SK-N-SH (cell line): Measurements from ENCODE around the gene CHL1. TPM values are rescaled to one million over a fixed set of nuclear protein-coding genes. Genes with fewer than 3 reads are reported as not detected.

Source experiments
- CTCF ChIA-PET: fragments of 300-600, 350-600 bp; formaldehyde crosslinking; extraction: SDS; loops from one replicate; lab custom pipeline; 2021; lab: Yijun Ruan, JAX
- POLR2A ChIA-PET: fragments of 350-600 bp; sonication (Branson Sonifier 250); formaldehyde crosslinking; extraction: SDS; loops from one replicate; lab custom pipeline; 2020; ENCODE audit warnings: antibody characterized with exemption, inconsistent platforms; lab: Yijun Ruan, JAX
- DNase-seq: peaks from one replicate; pipeline ENCODE4 v3.0.0; 2012
- H2AFZ ChIP-seq: fragments of 200-600 bp; sonication (generic); 2 replicates; pipeline ENCODE4 v1.8.1; 2016; ENCODE audit warnings: antibody characterized with exemption, mild to moderate bottlenecking, low read depth
- H3F3A ChIP-seq: fragments of 200-600 bp; sonication (generic); replicated peaks from 2 replicates; pipeline ENCODE3; 2016; ENCODE audit warnings: antibody characterized with exemption, mild to moderate bottlenecking; ENCODE audit not compliant: insufficient read depth
- H3K27ac ChIP-seq, 2 experiments: fragments of 200-500 bp in 1 of 2; fragments of 200-600 bp in 1 of 2; sonication (Bioruptor generic) in 1 of 2; sonication (generic), shearing (Covaris generic) in 1 of 2; 2 replicates each; pipeline versions ENCODE4 v1.5.1 to v1.6.1; 2014 to 2016; ENCODE audit warnings: low read depth in 2 of 2, inconsistent platforms in 1 of 2, low read length in 1 of 2, mild to moderate bottlenecking in 1 of 2, mixed read lengths in 1 of 2
- H3K27me3 ChIP-seq: fragments of 200-600 bp; sonication (generic), shearing (Covaris generic); 2 replicates; pipeline ENCODE4 v1.6.1; 2016; ENCODE audit warnings: mixed run types; ENCODE audit not compliant: insufficient read depth
- H3K36me3 ChIP-seq, 2 experiments: fragments of 200-500 bp in 1 of 2; fragments of 200-600 bp in 1 of 2; sonication (Bioruptor generic) in 1 of 2; sonication (generic) in 1 of 2; replicated peaks in 1 of 2; 2 replicates each; pipeline versions ENCODE3 to v1.5.1; 2014 to 2016; ENCODE audit warnings: low read length in 1 of 2, mild to moderate bottlenecking in 1 of 2; ENCODE audit not compliant: insufficient read depth in 2 of 2, control insufficient read depth in 1 of 2
- H3K4me1 ChIP-seq, 2 experiments: fragments of 200-500 bp in 1 of 2; fragments of 200-600 bp in 1 of 2; sonication (Bioruptor generic) in 1 of 2; sonication (generic), shearing (Covaris generic) in 1 of 2; 2 replicates each; pipeline versions ENCODE4 v1.5.1 to v1.6.1; 2014 to 2016; ENCODE audit warnings: low read depth in 1 of 2, low read length in 1 of 2, mixed run types in 1 of 2; ENCODE audit not compliant: insufficient read depth in 2 of 2, control insufficient read depth in 1 of 2
- H3K4me2 ChIP-seq: fragments of 200-600 bp; sonication (generic), shearing (Covaris generic); 2 replicates; pipeline ENCODE4 v1.6.1; 2017; ENCODE audit warnings: mixed run types
- H3K4me3 ChIP-seq, 2 experiments: fragments of 200-500 bp in 1 of 2; fragments of 200-600 bp in 1 of 2; sonication (Bioruptor generic) in 1 of 2; sonication (generic), shearing (Covaris generic) in 1 of 2; 2 replicates each; pipeline versions ENCODE4 v1.5.1 to v1.8.1; 2014 to 2016; ENCODE audit warnings: low read depth in 2 of 2, inconsistent platforms in 1 of 2, low read length in 1 of 2, mild to moderate bottlenecking in 1 of 2, mixed read lengths in 1 of 2, moderate library complexity in 1 of 2
- H3K79me2 ChIP-seq: fragments of 200-600 bp; sonication (generic); 2 replicates; pipeline ENCODE4 v1.8.1; 2017; ENCODE audit warnings: mild to moderate bottlenecking; ENCODE audit not compliant: insufficient read depth
- H3K9ac ChIP-seq: fragments of 200-600 bp; sonication (generic); 2 replicates; pipeline ENCODE4 v1.6.1; 2017; ENCODE audit warnings: mixed run types
- H3K9me2 ChIP-seq: fragments of 200-600 bp; sonication (generic); 2 replicates; pipeline ENCODE4 v1.6.1; 2017; ENCODE audit warnings: mixed run types
- H3K9me3 ChIP-seq: fragments of 200-600 bp; sonication (generic); 2 replicates; pipeline ENCODE4 v1.6.1; 2017; ENCODE audit warnings: mixed run types, mild to moderate bottlenecking, moderate library complexity
- H4K20me1 ChIP-seq: fragments of 200-600 bp; sonication (generic); 2 replicates; pipeline ENCODE4 v1.6.1; 2017; ENCODE audit warnings: mild to moderate bottlenecking, mixed run types; ENCODE audit not compliant: insufficient read depth
- CHD2 ChIP-seq: fragments of 150-350 bp; IDR thresholded peaks from 2 replicates; pipeline ENCODE4 v1.6.1; 2018; ENCODE audit warnings: low read length; ENCODE audit not compliant: partially characterized antibody
- ELF1 ChIP-seq: IDR thresholded peaks from 2 replicates; pipeline ENCODE4 v1.4.0; 2012
- FOSL2 ChIP-seq: IDR thresholded peaks from 2 replicates; pipeline ENCODE4 v1.4.0; 2012; ENCODE audit warnings: low read depth, mild to moderate bottlenecking, moderate library complexity, borderline replicate concordance
- GABPA ChIP-seq: IDR thresholded peaks from 2 replicates; pipeline ENCODE4 v1.4.0; 2012; ENCODE audit warnings: low read depth, mild to moderate bottlenecking
- GATA2 ChIP-seq: sonication (generic); formaldehyde crosslinking; IDR thresholded peaks from 2 replicates; pipeline ENCODE4 v1.5.0; 2020; ENCODE audit warnings: mild to moderate bottlenecking, missing genetic modification reagents
- JUND ChIP-seq: IDR thresholded peaks from 2 replicates; pipeline ENCODE4 v1.4.0; 2012
- MEF2A ChIP-seq: IDR thresholded peaks from 2 replicates; pipeline ENCODE4 v1.4.0; 2012; ENCODE audit warnings: low read depth, borderline replicate concordance
- MXI1 ChIP-seq: IDR thresholded peaks from 2 replicates; pipeline ENCODE4 v1.6.1; 2012; ENCODE audit warnings: mild to moderate bottlenecking, low read depth, low read length, improper control_type of control experiment
- NFIC ChIP-seq: IDR thresholded peaks from 2 replicates; pipeline ENCODE4 v1.4.0; 2012; ENCODE audit warnings: borderline replicate concordance
- NRF1 ChIP-seq: IDR thresholded peaks from 2 replicates; pipeline ENCODE4 v1.6.1; 2012; ENCODE audit warnings: low read depth, mild to moderate bottlenecking, low read length
- RAD21 ChIP-seq: IDR thresholded peaks from 2 replicates; pipeline ENCODE4 v1.6.1; 2012; ENCODE audit warnings: mild to moderate bottlenecking, low read length
- RXRA ChIP-seq: IDR thresholded peaks from 2 replicates; pipeline ENCODE4 v1.4.0; 2012; ENCODE audit warnings: low read depth, mild to moderate bottlenecking, borderline replicate concordance
- SMC3 ChIP-seq: IDR thresholded peaks from 2 replicates; pipeline ENCODE4 v1.6.1; 2012; ENCODE audit warnings: low read depth, low read length, improper control_type of control experiment
- TAF1 ChIP-seq: IDR thresholded peaks from 2 replicates; pipeline ENCODE4 v1.6.1; 2012; ENCODE audit warnings: low read depth, mild to moderate bottlenecking, low read length, moderate library complexity, borderline replicate concordance
- TCF12 ChIP-seq: IDR thresholded peaks from 2 replicates; pipeline ENCODE4 v1.4.0; 2012
- WGBS: methylation state at CpG from one replicate; pipeline ENCODE4 v1.1.6; 2017; ENCODE audit warnings: low lambda C conversion rate; 5-methylcytosine and 5-hydroxymethylcytosine counted together
- polyA plus RNA-seq, 3 experiments: library from polyadenylated mRNA; depleted of rRNA; stranded (reverse); fragments of >200 nt; gene quantifications; 2 replicates each; pipeline ENCODE4 v1.2.3, GENCODE V29; 2012
- TF ChIP-seq, protein P1 (sequence below): IDR thresholded peaks from 2 replicates; pipeline ENCODE4 v1.4.0; 2012; ENCODE audit warnings: low read depth, borderline replicate concordance
- TF ChIP-seq, protein P2 (sequence below): IDR thresholded peaks from 2 replicates; pipeline ENCODE4; 2012
- TF ChIP-seq, protein P3 (sequence below): IDR thresholded peaks from 2 replicates; pipeline ENCODE4 v1.6.1; 2012; ENCODE audit warnings: mild to moderate bottlenecking, low read depth, low read length, moderate library complexity
- TF ChIP-seq, protein P4 (sequence below): fragments of 150-350 bp; IDR thresholded peaks from 2 replicates; pipeline ENCODE4 v1.6.1; 2017; ENCODE audit warnings: antibody characterized with exemption, low read length, low read depth, borderline replicate concordance
- TF ChIP-seq, protein P5 (sequence below): fragments of 200-600 bp; sonication (generic); IDR thresholded peaks from 2 replicates; pipeline ENCODE4 v1.6.1; 2017; ENCODE audit warnings: antibody characterized with exemption, mild to moderate bottlenecking, moderate library complexity

CHL1 gene
- polyA plus RNA-seq, 1 of the 3 experiments (the other 2 are of a cell fraction) = not detected

DNA sequence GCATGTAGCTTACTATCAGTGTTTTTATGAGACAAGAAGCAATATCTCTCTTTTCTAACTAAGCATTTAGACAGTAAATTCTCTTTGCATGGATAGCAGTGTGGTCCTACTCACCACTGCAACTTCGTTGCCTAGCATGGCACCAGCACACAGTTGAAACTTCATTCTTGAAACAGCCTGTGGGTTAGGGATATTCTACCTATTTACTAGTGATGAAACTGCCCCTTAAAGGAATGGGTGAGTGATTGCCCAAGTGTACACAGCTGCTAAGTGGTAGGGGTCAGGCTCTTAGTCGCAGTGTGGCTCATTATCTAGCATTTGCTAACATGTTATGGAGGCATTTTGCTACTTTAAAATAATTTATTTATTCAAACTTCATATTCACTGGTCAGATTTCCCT lies 78.4 kb downstream of the CHL1 start:
- POLR2A ChIA-PET = no interaction called here
- no peak overlapping the region for H3K27ac ChIP-seq
- H3K9me3 ChIP-seq = no peaks in the 10 kb centered on the region; the same call in 1 of the 2 replicates
- H2AFZ ChIP-seq = no peak overlapping the region
- TF ChIP-seq, protein P1, sequence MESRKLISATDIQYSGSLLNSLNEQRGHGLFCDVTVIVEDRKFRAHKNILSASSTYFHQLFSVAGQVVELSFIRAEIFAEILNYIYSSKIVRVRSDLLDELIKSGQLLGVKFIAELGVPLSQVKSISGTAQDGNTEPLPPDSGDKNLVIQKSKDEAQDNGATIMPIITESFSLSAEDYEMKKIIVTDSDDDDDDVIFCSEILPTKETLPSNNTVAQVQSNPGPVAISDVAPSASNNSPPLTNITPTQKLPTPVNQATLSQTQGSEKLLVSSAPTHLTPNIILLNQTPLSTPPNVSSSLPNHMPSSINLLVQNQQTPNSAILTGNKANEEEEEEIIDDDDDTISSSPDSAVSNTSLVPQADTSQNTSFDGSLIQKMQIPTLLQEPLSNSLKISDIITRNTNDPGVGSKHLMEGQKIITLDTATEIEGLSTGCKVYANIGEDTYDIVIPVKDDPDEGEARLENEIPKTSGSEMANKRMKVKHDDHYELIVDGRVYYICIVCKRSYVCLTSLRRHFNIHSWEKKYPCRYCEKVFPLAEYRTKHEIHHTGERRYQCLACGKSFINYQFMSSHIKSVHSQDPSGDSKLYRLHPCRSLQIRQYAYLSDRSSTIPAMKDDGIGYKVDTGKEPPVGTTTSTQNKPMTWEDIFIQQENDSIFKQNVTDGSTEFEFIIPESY = no peak
- TF ChIP-seq MXI1 (no peak), CHD2 (no peak), RAD21 (no peak), ELF1 (no peak), FOSL2 (no peak), NRF1 (no peak), JUND (no peak), TCF12 (no peak), TAF1 (no peak), MEF2A (no peak), SMC3 (no peak), RXRA (no peak), GABPA (no peak), NFIC (no peak), GATA2 (CRISPR knock-in tag) (no peak)
- TF ChIP-seq, protein P2, sequence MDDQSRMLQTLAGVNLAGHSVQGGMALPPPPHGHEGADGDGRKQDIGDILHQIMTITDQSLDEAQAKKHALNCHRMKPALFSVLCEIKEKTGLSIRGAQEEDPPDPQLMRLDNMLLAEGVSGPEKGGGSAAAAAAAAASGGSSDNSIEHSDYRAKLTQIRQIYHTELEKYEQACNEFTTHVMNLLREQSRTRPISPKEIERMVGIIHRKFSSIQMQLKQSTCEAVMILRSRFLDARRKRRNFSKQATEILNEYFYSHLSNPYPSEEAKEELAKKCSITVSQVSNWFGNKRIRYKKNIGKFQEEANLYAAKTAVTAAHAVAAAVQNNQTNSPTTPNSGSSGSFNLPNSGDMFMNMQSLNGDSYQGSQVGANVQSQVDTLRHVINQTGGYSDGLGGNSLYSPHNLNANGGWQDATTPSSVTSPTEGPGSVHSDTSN = no peak
- TF ChIP-seq, protein P3, sequence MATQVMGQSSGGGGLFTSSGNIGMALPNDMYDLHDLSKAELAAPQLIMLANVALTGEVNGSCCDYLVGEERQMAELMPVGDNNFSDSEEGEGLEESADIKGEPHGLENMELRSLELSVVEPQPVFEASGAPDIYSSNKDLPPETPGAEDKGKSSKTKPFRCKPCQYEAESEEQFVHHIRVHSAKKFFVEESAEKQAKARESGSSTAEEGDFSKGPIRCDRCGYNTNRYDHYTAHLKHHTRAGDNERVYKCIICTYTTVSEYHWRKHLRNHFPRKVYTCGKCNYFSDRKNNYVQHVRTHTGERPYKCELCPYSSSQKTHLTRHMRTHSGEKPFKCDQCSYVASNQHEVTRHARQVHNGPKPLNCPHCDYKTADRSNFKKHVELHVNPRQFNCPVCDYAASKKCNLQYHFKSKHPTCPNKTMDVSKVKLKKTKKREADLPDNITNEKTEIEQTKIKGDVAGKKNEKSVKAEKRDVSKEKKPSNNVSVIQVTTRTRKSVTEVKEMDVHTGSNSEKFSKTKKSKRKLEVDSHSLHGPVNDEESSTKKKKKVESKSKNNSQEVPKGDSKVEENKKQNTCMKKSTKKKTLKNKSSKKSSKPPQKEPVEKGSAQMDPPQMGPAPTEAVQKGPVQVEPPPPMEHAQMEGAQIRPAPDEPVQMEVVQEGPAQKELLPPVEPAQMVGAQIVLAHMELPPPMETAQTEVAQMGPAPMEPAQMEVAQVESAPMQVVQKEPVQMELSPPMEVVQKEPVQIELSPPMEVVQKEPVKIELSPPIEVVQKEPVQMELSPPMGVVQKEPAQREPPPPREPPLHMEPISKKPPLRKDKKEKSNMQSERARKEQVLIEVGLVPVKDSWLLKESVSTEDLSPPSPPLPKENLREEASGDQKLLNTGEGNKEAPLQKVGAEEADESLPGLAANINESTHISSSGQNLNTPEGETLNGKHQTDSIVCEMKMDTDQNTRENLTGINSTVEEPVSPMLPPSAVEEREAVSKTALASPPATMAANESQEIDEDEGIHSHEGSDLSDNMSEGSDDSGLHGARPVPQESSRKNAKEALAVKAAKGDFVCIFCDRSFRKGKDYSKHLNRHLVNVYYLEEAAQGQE = no peak
- TF ChIP-seq, protein P4, sequence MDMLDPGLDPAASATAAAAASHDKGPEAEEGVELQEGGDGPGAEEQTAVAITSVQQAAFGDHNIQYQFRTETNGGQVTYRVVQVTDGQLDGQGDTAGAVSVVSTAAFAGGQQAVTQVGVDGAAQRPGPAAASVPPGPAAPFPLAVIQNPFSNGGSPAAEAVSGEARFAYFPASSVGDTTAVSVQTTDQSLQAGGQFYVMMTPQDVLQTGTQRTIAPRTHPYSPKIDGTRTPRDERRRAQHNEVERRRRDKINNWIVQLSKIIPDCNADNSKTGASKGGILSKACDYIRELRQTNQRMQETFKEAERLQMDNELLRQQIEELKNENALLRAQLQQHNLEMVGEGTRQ = no peak
- TF ChIP-seq, protein P5, sequence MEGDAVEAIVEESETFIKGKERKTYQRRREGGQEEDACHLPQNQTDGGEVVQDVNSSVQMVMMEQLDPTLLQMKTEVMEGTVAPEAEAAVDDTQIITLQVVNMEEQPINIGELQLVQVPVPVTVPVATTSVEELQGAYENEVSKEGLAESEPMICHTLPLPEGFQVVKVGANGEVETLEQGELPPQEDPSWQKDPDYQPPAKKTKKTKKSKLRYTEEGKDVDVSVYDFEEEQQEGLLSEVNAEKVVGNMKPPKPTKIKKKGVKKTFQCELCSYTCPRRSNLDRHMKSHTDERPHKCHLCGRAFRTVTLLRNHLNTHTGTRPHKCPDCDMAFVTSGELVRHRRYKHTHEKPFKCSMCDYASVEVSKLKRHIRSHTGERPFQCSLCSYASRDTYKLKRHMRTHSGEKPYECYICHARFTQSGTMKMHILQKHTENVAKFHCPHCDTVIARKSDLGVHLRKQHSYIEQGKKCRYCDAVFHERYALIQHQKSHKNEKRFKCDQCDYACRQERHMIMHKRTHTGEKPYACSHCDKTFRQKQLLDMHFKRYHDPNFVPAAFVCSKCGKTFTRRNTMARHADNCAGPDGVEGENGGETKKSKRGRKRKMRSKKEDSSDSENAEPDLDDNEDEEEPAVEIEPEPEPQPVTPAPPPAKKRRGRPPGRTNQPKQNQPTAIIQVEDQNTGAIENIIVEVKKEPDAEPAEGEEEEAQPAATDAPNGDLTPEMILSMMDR = no peak
- TF ChIP-seq, all 33 proteins: peak for 0
- H3K4me1 ChIP-seq = no peaks in the 10 kb centered on the region
- CTCF ChIA-PET = no interaction called here
- H3K36me3 ChIP-seq = no peaks in the 10 kb centered on the region
- no peaks in the 10 kb centered on the region for H3K27me3 ChIP-seq
- no peak overlapping the region for H3K4me2 ChIP-seq
- no peaks in the 10 kb centered on the region for H4K20me1 ChIP-seq
- no peak overlapping the region for H3K4me3 ChIP-seq
- WGBS = 11% methylated on average over 2 of the region's 2 CpGs
- no peaks in the 10 kb centered on the region for H3F3A ChIP-seq
- DNase-seq = no peak
- no peaks in the 10 kb centered on the region for H3K9me2 ChIP-seq
- no peak overlapping the region for H3K9ac ChIP-seq
- no peaks in the 10 kb centered on the region for H3K79me2 ChIP-seq
